H1 (cell line): ENCODE measurements around the gene STARD3NL.

Experiments
- PHF8 ChIP-seq: fragments of 200-600 bp; sonication (generic); conservative IDR thresholded peaks from 2 replicates; pipeline ENCODE4 v1.7.1; 2012; ENCODE audit warnings: low read depth, mild to moderate bottlenecking, inconsistent platforms, low read length, moderate library complexity
- POLR2A ChIP-seq, 2 experiments: IDR thresholded peaks; 1 replicate in 1 of 2; 2 replicates in 1 of 2; pipeline ENCODE4 v1.6.1; 2011; ENCODE audit warnings: low read depth in 2 of 2, low read length in 2 of 2, mild to moderate bottlenecking in 2 of 2; ENCODE audit errors: control extremely low read depth in 1 of 2

DNA sequence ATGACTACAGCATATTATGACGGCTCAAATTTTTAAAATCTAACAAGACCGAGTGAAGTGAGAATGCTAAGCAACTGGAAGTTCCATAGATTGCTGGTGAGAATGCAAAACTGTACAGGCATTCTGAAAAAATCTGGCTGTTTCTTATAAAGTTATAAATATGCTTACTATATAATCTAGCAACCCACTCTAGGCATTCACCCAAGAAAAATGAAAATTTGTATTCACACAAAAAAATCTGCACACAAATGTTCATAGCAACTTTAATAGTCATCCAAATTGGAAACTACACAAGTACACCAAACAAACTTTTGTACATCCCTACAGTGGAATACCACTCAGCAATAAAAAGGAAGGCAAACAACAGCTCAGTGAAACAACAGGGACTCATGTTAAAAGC lies 39.9 kb upstream of the STARD3NL start:
- no peak for TF ChIP-seq POLR2A (IDR thresholded peaks at IDR 0.05; ENCODE audit: control extremely low read depth in 1 of 2, low read depth in 2 of 2, low read length in 2 of 2)
- no peak for TF ChIP-seq PHF8
